Inflammatory macrophage treated with lipopolysaccharide for 1 hour (primary cell): ENCODE measurements around the gene SMIM28.
A peak's percentile ranks its signal among the peaks of the same experiment; 100 is the strongest.

Experiments used
- DNase-seq, 2 donors: peaks; one replicate each; pipeline ENCODE4 v3.0.0-alpha.2; 2020 to 2022

Gene SMIM28

GRCh38 chr6:138431256-138432062 is 53.8 kb downstream of the SMIM28 start:
- peak; percentile 88 to 95 for DNase-seq

DNA sequence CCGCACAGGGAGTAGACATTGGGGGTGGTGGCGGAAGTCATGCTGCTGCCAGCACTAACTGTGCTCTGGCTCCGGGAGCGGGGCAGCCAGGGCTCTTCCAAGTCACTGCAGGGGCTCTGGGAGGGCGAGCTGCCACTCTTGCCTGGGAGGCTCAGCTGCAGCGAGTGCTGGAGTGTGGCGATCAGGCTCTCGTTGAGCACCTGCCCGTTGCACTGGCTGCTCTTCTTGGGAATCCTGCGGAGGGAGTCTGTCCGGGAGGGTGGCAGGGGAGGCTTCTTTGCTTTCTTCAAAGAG is 54.3 kb downstream of the SMIM28 start:
- no peak for DNase-seq
